ENCODE data around the gene ZNF124. TPM values are rescaled to one million over a fixed set of nuclear protein-coding genes. Genes with fewer than 3 reads are reported as not detected.
"Not testable (repeated sequence)": the region's sequence is repeated elsewhere in the genome, so short reads cannot be mapped to it uniquely, and the experiment has no call there.

Gene ZNF124
- total RNA-seq: 10 to 100 TPM in 1 of 4 donors, 1 to 10 TPM in 3; 6.8 to 10.9 (median 9.1) TPM
- polyA plus RNA-seq: 1 to 10 TPM; 1.1 to 3.8 (median 1.4) TPM
- long read RNA-seq, donor 1, partial matches to known transcripts: 0 of 2 reads
- long read RNA-seq, donor 1, other reads (novel, unspliced or antisense): 0 of 2 reads
- long read RNA-seq, donor 2, partial matches to known transcripts: 0 of 7 reads
- long read RNA-seq, donor 2, other reads (novel, unspliced or antisense): 1 of 7 reads

- H3K4me1 ChIP-seq; H3K36me3 ChIP-seq (ENCODE audit: insufficient read depth in 1 of 2, low read depth in 1 of 2); DNase-seq; H3K9me3 ChIP-seq; intact Hi-C loops (cut with DNase I); H3K27me3 ChIP-seq (ENCODE audit: insufficient read depth in 3 of 3, low read length in 2 of 3): not testable (repeated sequence)
- Histone ChIP-seq H3K27ac (peak within 1 kb of the TSS; percentile 56), H3K4me3 (peak within 1 kb of the TSS; percentile 19)
- peak; percentile 100 for ATAC-seq
- 35 to 47% (median 38%) methylated on average over 3 of the region's 28 CpGs for WGBS, 3 donors
Measured at GRCh38 chr1:247171875-247172563, at the start of gene ZNF124. TSS of gene ZNF124 (minus strand) at chr1:247172020. CDS start at chr1:247171877, 143 bp downstream.

- H3K27ac ChIP-seq; ATAC-seq; H3K4me1 ChIP-seq; intact Hi-C loops (cut with DNase I); H3K27me3 ChIP-seq (ENCODE audit: insufficient read depth in 3 of 3, low read length in 2 of 3); DNase-seq; H3K9me3 ChIP-seq; H3K36me3 ChIP-seq (ENCODE audit: insufficient read depth in 1 of 2, low read depth in 1 of 2); H3K4me3 ChIP-seq: not testable (repeated sequence)
- 96 to 98% (median 97%) methylated on average over 17 to 24 of the region's 30 CpGs for WGBS, 3 donors
Measured at GRCh38 chr1:247220280-247220679, 48.5 kb upstream of the ZNF124 start.

GRCh38 chr1:247218121-247218651 lies 46.4 kb upstream of the ZNF124 start:
- no peak for ATAC-seq
- Histone ChIP-seq H3K4me3 (no peak overlapping the region), H3K4me1 (no peaks in the 10 kb centered on the region), H3K27me3 (ENCODE audit: insufficient read depth in 3 of 3, low read length in 2 of 3) (no peaks in the 10 kb centered on the region), H3K27ac (no peak overlapping the region), H3K9me3 (no peaks in the 10 kb centered on the region), H3K36me3 (ENCODE audit: insufficient read depth in 1 of 2, low read depth in 1 of 2) (no peaks in the 10 kb centered on the region)
- TF ChIP-seq CTCF (IDR thresholded peaks at IDR 0.05): no peak
- no peak for DNase-seq
- WGBS, 3 donors: 72 to 93% (median 89%) methylated on average over 6 of the region's 6 CpGs
- intact Hi-C loops (cut with DNase I): no loop called here

GRCh38 chr1:247216261-247216660 lies 44.4 kb upstream of the ZNF124 start:
- Histone ChIP-seq H3K9me3 (no peaks in the 10 kb centered on the region), H3K27ac (no peak overlapping the region), H3K4me1 (peaks cover 1% of the 10 kb centered on the region), H3K36me3 (ENCODE audit: insufficient read depth in 1 of 2, low read depth in 1 of 2) (no peaks in the 10 kb centered on the region), H3K4me3 (no peak overlapping the region), H3K27me3 (ENCODE audit: insufficient read depth in 3 of 3, low read length in 2 of 3) (no peaks in the 10 kb centered on the region)
- no peak for TF ChIP-seq CTCF (IDR thresholded peaks at IDR 0.05)
- ATAC-seq (no peak), DNase-seq (no peak)
- intact Hi-C loops (cut with DNase I): no loop called here
- WGBS, 3 donors: 25 to 33% (median 27%) methylated on average over 3 of the region's 3 CpGs

- H3K27me3 ChIP-seq (ENCODE audit: insufficient read depth in 3 of 3, low read length in 2 of 3): no peaks in the 10 kb centered on the region
- no peak for TF ChIP-seq CTCF (IDR thresholded peaks at IDR 0.05)
- H3K9me3 ChIP-seq: no peaks in the 10 kb centered on the region
- intact Hi-C loops (cut with DNase I): loop anchor here in 1 of 2 donors (5.0 kb wide), 2 partner anchors 106 to 119 kb away; partner anchors contain the start of gene ZNF496
- DNase-seq (no peak), ATAC-seq (no peak)
- H3K4me1 ChIP-seq: peaks cover 15% of the 10 kb centered on the region
- WGBS, 3 donors: 79 to 83% (median 80%) methylated on average over 1 of the region's 1 CpG
- no peak overlapping the region for H3K4me3 ChIP-seq
- no peak overlapping the region for H3K27ac ChIP-seq
- no peaks in the 10 kb centered on the region for H3K36me3 ChIP-seq (ENCODE audit: insufficient read depth in 1 of 2, low read depth in 1 of 2)
Measured at GRCh38 chr1:247212627-247213617, 41.1 kb upstream of the ZNF124 start.
